PC-9 (cell line): ENCODE data around the gene ACVR1. TPM values are rescaled to one million over a fixed set of nuclear protein-coding genes. Genes with fewer than 3 reads are reported as not detected.

Experiments used
- BruUV-seq: library from RNA; stranded (reverse); fragments of 400-500 nt; replicated peaks from 2 replicates; lab custom pipeline; 2021; lab: Mats Ljungman, UMichigan
- CTCF ChIA-PET: fragments of 300-600 bp; sonication (Branson Sonifier 250); formaldehyde crosslinking; loops from one replicate; lab custom pipeline; 2022; ENCODE audit warnings: antibody characterized with exemption; lab: Charles Lee
- POLR2A ChIA-PET: fragments of 300-600 bp; sonication (Branson Sonifier 250); formaldehyde crosslinking; loops from one replicate; lab custom pipeline; 2022; ENCODE audit warnings: antibody characterized with exemption; ENCODE audit not compliant: unreplicated experiment; lab: Charles Lee
- DNase-seq, 2 experiments: peaks; one replicate each; pipeline versions ENCODE4 v3.0.0 to v3.0.0-alpha.2; 2015 to 2022; ENCODE audit warnings: mixed read lengths in 1 of 2
- H2AFZ ChIP-seq: fragments of 200-600 bp; sonication (generic); 2 replicates; pipeline ENCODE4 v1.8.1; 2017; ENCODE audit warnings: antibody characterized with exemption
- H3F3A ChIP-seq: fragments of 200-600 bp; sonication (generic); 2 replicates; pipeline ENCODE4 v1.8.1; 2017; ENCODE audit warnings: antibody characterized with exemption, mild to moderate bottlenecking, low read depth; ENCODE audit not compliant: insufficient read depth
- H3K27ac ChIP-seq: fragments of 200-600 bp; sonication (generic); 2 replicates; pipeline ENCODE4 v1.6.1; 2016; ENCODE audit warnings: mixed run types
- H3K27me3 ChIP-seq: fragments of 200-600 bp; sonication (generic); 2 replicates; pipeline ENCODE4 v1.6.1; 2016; ENCODE audit warnings: low read depth, mixed run types; ENCODE audit not compliant: insufficient read depth
- H3K36me3 ChIP-seq: fragments of 200-600 bp; sonication (generic); 2 replicates; pipeline ENCODE4 v1.6.1; 2016; ENCODE audit warnings: low read depth, mixed run types
- H3K4me1 ChIP-seq: fragments of 200-600 bp; sonication (generic); replicated peaks from 2 replicates; pipeline ENCODE4 v1.6.1; 2016; ENCODE audit warnings: mixed run types; ENCODE audit not compliant: insufficient read depth
- H3K4me2 ChIP-seq: fragments of 200-600 bp; sonication (generic); 2 replicates; pipeline ENCODE4 v1.6.1; 2017; ENCODE audit warnings: mixed run types
- H3K4me3 ChIP-seq: fragments of 200-600 bp; sonication (generic); 2 replicates; pipeline ENCODE4 v1.6.1; 2016; ENCODE audit warnings: mixed run types
- H3K79me2 ChIP-seq: fragments of 200-600 bp; sonication (generic); 2 replicates; pipeline ENCODE4 v1.6.1; 2017; ENCODE audit warnings: low read depth, mixed run types
- H3K9me2 ChIP-seq: fragments of 200-600 bp; sonication (generic); 2 replicates; pipeline ENCODE4 v1.8.1; 2017; ENCODE audit warnings: mild to moderate bottlenecking; ENCODE audit not compliant: insufficient read depth
- H3K9me3 ChIP-seq: fragments of 200-600 bp; sonication (generic); 2 replicates; pipeline ENCODE4 v1.8.1; 2016; ENCODE audit warnings: low read depth; ENCODE audit not compliant: insufficient read depth
- H4K20me1 ChIP-seq: fragments of 200-600 bp; sonication (generic); 2 replicates; pipeline ENCODE4 v1.8.1; 2017; ENCODE audit not compliant: insufficient read depth
- CTCF ChIP-seq: fragments of 200-600 bp; sonication (generic); conservative IDR thresholded peaks from 2 replicates; pipeline ENCODE4 v1.6.1; 2017; ENCODE audit warnings: mixed run types, antibody characterized with exemption, mild to moderate bottlenecking, moderate library complexity
- EZH2 ChIP-seq: fragments of 200-600 bp; sonication (generic); IDR thresholded peaks from 2 replicates; pipeline ENCODE4 v1.8.0; 2017; ENCODE audit warnings: antibody characterized with exemption, low read depth
- intact Hi-C: fragments of 100-400 bp; cut with micrococcal nuclease; formaldehyde crosslinking; loops from one replicate; pipeline ENCODE4 v1.10.0; 2022; ENCODE audit not compliant: unreplicated experiment
- total RNA-seq: library from RNA; stranded (reverse); gene quantifications from 2 replicates; pipeline ENCODE4 v1.2.3, GENCODE V29; 2021

The ACVR1 gene
- total RNA-seq, 1 experiment from 2014 or later = 8.9 TPM

DNA sequence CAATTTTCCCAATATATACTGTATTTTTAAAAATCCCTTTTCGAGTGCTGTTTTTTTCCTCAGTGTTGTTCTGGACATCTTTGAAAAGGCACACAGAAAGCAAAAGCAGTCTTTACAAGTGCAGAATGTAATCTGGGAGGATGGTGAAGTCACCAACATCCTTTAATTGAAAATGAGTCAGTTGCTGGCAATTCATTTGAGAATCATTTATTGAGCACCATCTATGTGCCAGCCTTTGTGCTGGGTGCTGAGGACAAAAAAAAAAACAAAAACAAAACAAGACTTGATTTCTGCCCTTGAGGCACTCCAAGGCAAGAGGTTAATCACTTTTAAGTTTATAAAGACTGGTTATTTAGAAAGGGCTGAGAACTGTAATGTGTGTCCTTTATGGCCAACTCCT lies 46.7 kb upstream of the ACVR1 start:
- Histone ChIP-seq H3K4me2 (no peak overlapping the region), H3K79me2 (no peaks in the 10 kb centered on the region), H4K20me1 (no peaks in the 10 kb centered on the region), H3K9me2 (no peaks in the 10 kb centered on the region), H3K27ac (no peak overlapping the region), H2AFZ (no peak overlapping the region), H3K9me3 (no peaks in the 10 kb centered on the region), H3K27me3 (no peaks in the 10 kb centered on the region), H3K4me1 (no peaks in the 10 kb centered on the region), H3F3A (no peaks in the 10 kb centered on the region), H3K36me3 (no peaks in the 10 kb centered on the region), H3K4me3 (no peak overlapping the region)
- ChIA-PET POLR2A (no interaction called here), CTCF (no interaction called here)
- DNase-seq = no peak
- no TSS peak for BruUV-seq
- intact Hi-C loops = no loop called here
- no peak for TF ChIP-seq CTCF
- TF ChIP-seq EZH2 = no peak

- ChIA-PET CTCF (no interaction called here), POLR2A (no interaction called here)
- H3K79me2 ChIP-seq = no peaks in the 10 kb centered on the region
Measured at GRCh38 chr2:157922336-157922735, 46.2 kb upstream of the ACVR1 start.

DNA sequence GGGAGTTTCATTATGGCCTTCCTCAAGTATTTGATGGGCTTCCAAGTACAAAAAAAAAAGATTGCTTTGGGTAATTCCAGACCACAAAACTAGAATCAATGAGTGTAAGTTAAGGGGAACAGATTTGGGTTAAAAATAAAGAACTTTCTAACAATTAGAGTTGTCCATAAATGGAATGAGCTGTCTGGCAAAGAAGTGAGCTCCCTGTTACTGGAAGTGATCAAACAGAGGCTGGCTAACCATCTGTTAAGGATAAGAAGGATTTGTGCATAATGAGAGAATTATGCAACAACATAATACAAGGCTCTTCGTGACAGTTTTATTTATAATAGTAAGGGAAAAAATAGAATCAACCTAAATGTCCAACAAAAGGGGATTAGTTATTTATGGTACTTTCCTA lies 44.6 kb upstream of the ACVR1 start:
- intact Hi-C loops = no loop called here

More at GRCh38 chr2:157922336-157922735, 46.2 kb upstream of the ACVR1 start:
- H4K20me1 ChIP-seq = no peaks in the 10 kb centered on the region
- no peaks in the 10 kb centered on the region for H3K4me1 ChIP-seq
- BruUV-seq = no TSS peak
- H3K27me3 ChIP-seq = no peaks in the 10 kb centered on the region
- TF ChIP-seq CTCF (no peak), EZH2 (no peak)
- H2AFZ ChIP-seq = no peak overlapping the region
- no peaks in the 10 kb centered on the region for H3F3A ChIP-seq
- H3K4me3 ChIP-seq = no peak overlapping the region
- H3K9me3 ChIP-seq = no peaks in the 10 kb centered on the region
- no peak for DNase-seq
- no peaks in the 10 kb centered on the region for H3K36me3 ChIP-seq
- no peak overlapping the region for H3K4me2 ChIP-seq
- H3K9me2 ChIP-seq = no peaks in the 10 kb centered on the region
- no peak overlapping the region for H3K27ac ChIP-seq
- intact Hi-C loops = no loop called here

GRCh38 chr2:157919181-157919580 lies 43.1 kb upstream of the ACVR1 start:
- no peaks in the 10 kb centered on the region for H3K36me3 ChIP-seq
- ChIA-PET POLR2A (no interaction called here), CTCF (no interaction called here)
- no peaks in the 10 kb centered on the region for H3K79me2 ChIP-seq
- no peak overlapping the region for H3K4me3 ChIP-seq
- H3K4me2 ChIP-seq = no peak overlapping the region
- H3K27me3 ChIP-seq = no peaks in the 10 kb centered on the region
- no peaks in the 10 kb centered on the region for H3K4me1 ChIP-seq
- H3K9me2 ChIP-seq = no peaks in the 10 kb centered on the region
- no peak overlapping the region for H2AFZ ChIP-seq
- H3K9me3 ChIP-seq = no peaks in the 10 kb centered on the region
- BruUV-seq = no TSS peak
- intact Hi-C loops = no loop called here
- TF ChIP-seq CTCF (no peak), EZH2 (no peak)
- H4K20me1 ChIP-seq = no peaks in the 10 kb centered on the region
- H3F3A ChIP-seq = no peaks in the 10 kb centered on the region
- H3K27ac ChIP-seq = no peak overlapping the region
- no peak for DNase-seq

More for the DNA sequence above, 44.6 kb upstream of the ACVR1 start:
- BruUV-seq = no TSS peak
- H3K27me3 ChIP-seq = no peaks in the 10 kb centered on the region
- H3K9me3 ChIP-seq = no peaks in the 10 kb centered on the region
- CTCF ChIA-PET = no interaction called here
- H3K4me2 ChIP-seq = no peak overlapping the region
- DNase-seq = no peak
- no peak overlapping the region for H3K4me3 ChIP-seq
- no peaks in the 10 kb centered on the region for H4K20me1 ChIP-seq
- POLR2A ChIA-PET = no interaction called here
- no peak overlapping the region for H3K27ac ChIP-seq
- H3F3A ChIP-seq = no peaks in the 10 kb centered on the region
- H3K36me3 ChIP-seq = no peaks in the 10 kb centered on the region
- no peak for TF ChIP-seq EZH2
- no peaks in the 10 kb centered on the region for H3K4me1 ChIP-seq
- H3K9me2 ChIP-seq = no peaks in the 10 kb centered on the region
- no peaks in the 10 kb centered on the region for H3K79me2 ChIP-seq
- H2AFZ ChIP-seq = no peak overlapping the region
